Measurements from ENCODE around the gene DNMBP.

The DNMBP gene

GRCh38 chr10:100008142-100008522 is 1.6 kb downstream of the DNMBP start:
- TF ChIP-seq CTCF (IDR thresholded peaks at IDR 0.05; ENCODE audit: borderline replicate concordance, insufficient read depth, low read depth, low read length): no peak
- H3K4me3 ChIP-seq (ENCODE audit: low read depth, low read length): peak overlapping the region; percentile 92

- peak overlapping the region; percentile 92 for H3K4me3 ChIP-seq (ENCODE audit: low read depth, low read length)
- TF ChIP-seq CTCF (IDR thresholded peaks at IDR 0.05; ENCODE audit: borderline replicate concordance, insufficient read depth, low read depth, low read length): no peak
Observed at GRCh38 chr10:100007231-100008141, 2.3 kb downstream of the DNMBP start.

- peak overlapping the region; percentile 43 for H3K4me3 ChIP-seq (ENCODE audit: low read depth, low read length)
- TF ChIP-seq CTCF (IDR thresholded peaks at IDR 0.05; ENCODE audit: borderline replicate concordance, insufficient read depth, low read depth, low read length): no peak
Observed at GRCh38 chr10:100006243-100006886, 3.4 kb downstream of the DNMBP start.

- H3K4me3 ChIP-seq (ENCODE audit: low read depth, low read length): no peak overlapping the region
- no peak for TF ChIP-seq CTCF (IDR thresholded peaks at IDR 0.05; ENCODE audit: borderline replicate concordance, insufficient read depth, low read depth, low read length)
Observed at GRCh38 chr10:100004805-100005510, 4.8 kb downstream of the DNMBP start.

GRCh38 chr10:100000109-100000644 is 9.6 kb downstream of the DNMBP start:
- no peak overlapping the region for H3K4me3 ChIP-seq (ENCODE audit: low read depth, low read length)
- TF ChIP-seq CTCF (IDR thresholded peaks at IDR 0.05; ENCODE audit: borderline replicate concordance, insufficient read depth, low read depth, low read length): no peak

- no peak for TF ChIP-seq CTCF (IDR thresholded peaks at IDR 0.05; ENCODE audit: borderline replicate concordance, insufficient read depth, low read depth, low read length)
- H3K4me3 ChIP-seq (ENCODE audit: low read depth, low read length): no peak overlapping the region
Observed at GRCh38 chr10:99999319-100000108, 10.2 kb downstream of the DNMBP start.
